NB4 (cell line): ENCODE measurements around the gene TMEM121.

Experiments
- POLR2A ChIP-seq: IDR thresholded peaks from 2 replicates; pipeline ENCODE4 v1.6.1; 2011; ENCODE audit warnings: mild to moderate bottlenecking; ENCODE audit not compliant: insufficient read length; ENCODE audit errors: extremely low read depth
- TF ChIP-seq, protein P1 (sequence below): IDR thresholded peaks from one replicate; pipeline ENCODE4 v1.5.1; 2012; ENCODE audit warnings: low read depth, low read length

DNA sequence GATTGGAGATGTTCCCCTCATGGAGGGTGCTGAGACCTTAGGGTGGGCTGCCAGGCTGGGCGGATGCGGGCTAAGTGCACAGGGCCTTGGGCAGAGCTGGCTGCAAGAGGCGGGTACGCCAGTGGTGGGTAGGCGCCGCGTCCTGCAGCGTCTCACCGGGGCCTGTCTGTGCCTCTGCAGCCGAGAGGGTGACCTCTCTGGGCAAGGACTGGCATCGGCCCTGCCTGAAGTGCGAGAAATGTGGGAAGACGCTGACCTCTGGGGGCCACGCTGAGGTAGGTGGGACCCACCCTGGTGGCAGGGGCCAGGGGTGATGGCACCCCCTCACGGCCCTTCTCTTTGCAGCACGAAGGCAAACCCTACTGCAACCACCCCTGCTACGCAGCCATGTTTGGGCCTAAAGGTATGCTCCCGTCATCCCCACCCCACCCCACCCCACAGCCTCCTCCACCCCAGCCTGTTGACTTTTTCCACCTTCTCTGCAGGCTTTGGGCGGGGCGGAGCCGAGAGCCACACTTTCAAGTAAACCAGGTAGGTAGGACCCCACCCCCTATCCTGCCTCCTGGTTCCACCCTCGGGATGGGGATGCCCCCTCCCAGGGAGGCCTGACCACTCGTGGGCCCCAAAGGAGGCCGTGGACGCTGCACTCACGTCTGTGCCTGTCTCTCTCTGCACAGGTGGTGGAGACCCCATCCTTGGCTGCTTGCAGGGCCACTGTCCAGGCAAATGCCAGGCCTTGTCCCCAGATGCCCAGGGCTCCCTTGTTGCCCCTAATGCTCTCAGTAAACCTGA is 38.2 kb upstream of the TMEM121 start:
- TF ChIP-seq, protein P1, sequence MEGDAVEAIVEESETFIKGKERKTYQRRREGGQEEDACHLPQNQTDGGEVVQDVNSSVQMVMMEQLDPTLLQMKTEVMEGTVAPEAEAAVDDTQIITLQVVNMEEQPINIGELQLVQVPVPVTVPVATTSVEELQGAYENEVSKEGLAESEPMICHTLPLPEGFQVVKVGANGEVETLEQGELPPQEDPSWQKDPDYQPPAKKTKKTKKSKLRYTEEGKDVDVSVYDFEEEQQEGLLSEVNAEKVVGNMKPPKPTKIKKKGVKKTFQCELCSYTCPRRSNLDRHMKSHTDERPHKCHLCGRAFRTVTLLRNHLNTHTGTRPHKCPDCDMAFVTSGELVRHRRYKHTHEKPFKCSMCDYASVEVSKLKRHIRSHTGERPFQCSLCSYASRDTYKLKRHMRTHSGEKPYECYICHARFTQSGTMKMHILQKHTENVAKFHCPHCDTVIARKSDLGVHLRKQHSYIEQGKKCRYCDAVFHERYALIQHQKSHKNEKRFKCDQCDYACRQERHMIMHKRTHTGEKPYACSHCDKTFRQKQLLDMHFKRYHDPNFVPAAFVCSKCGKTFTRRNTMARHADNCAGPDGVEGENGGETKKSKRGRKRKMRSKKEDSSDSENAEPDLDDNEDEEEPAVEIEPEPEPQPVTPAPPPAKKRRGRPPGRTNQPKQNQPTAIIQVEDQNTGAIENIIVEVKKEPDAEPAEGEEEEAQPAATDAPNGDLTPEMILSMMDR = no peak
- TF ChIP-seq POLR2A = no peak
